Measurements from ENCODE around the gene IFIT3.

IFIT3 gene

GRCh38 chr10:89382757-89383156 is 55.0 kb downstream of the IFIT3 start:
- no peaks in the 10 kb centered on the region for H3K27me3 Mint-ChIP-seq
- H3K4me1 Mint-ChIP-seq: no peaks in the 10 kb centered on the region
- H3K9me3 Mint-ChIP-seq: no peaks in the 10 kb centered on the region
- no peak overlapping the region for H3K27ac Mint-ChIP-seq
- H3K4me3 Mint-ChIP-seq: no peak overlapping the region
- H3K36me3 Mint-ChIP-seq: no peaks in the 10 kb centered on the region

DNA sequence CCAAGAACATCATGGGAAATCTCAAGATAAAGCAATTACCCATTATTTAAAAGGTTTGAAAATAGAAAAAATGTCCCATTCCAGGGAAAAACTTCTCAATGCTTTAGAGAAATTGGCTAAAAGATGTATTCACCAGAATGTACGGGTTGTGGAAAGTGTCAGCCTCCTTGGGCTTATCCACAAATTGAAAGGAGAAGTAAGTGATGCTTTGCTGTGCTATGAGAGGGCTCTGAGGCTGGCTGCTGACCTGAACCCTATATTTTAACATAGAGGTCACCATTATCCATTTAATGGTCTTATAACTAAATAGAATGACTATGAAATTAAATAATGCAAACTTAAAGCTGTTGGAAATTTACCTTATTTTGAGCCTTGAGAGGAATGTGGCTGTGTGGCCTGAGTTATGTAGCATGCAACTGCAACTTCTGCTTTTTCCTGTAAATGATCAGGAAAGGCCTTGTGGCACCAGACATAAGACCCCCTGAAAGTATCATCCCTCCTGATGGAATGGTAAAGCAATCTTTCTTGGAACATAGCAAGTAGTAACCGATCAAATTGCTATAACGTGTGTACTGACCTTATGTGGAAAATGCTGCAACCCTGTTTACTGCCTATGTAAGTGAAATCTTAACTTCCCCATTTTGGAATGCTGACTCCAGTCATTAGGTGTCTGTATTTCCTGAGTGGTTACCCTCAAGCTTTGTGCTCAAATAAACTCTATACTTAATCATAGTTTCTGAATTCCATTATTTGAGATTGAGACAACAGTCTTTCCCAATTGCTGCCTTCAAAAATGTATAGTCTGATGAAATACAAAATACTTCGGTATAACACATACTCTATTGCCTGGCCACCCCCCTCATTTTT is 56.9 kb downstream of the IFIT3 start:
- no peaks in the 10 kb centered on the region for H3K27me3 Mint-ChIP-seq
- no peak overlapping the region for H3K27ac Mint-ChIP-seq
- no peaks in the 10 kb centered on the region for H3K36me3 Mint-ChIP-seq
- H3K4me3 Mint-ChIP-seq: no peak overlapping the region
- H3K9me3 Mint-ChIP-seq: no peaks in the 10 kb centered on the region
- no peaks in the 10 kb centered on the region for H3K4me1 Mint-ChIP-seq

GRCh38 chr10:89388806-89389205 is 61.0 kb downstream of the IFIT3 start:
- no peaks in the 10 kb centered on the region for H3K36me3 Mint-ChIP-seq
- peaks cover 21% of the 10 kb centered on the region for H3K4me1 Mint-ChIP-seq
- no peaks in the 10 kb centered on the region for H3K27me3 Mint-ChIP-seq
- no peaks in the 10 kb centered on the region for H3K9me3 Mint-ChIP-seq
- H3K4me3 Mint-ChIP-seq: no peak overlapping the region
- H3K27ac Mint-ChIP-seq: no peak overlapping the region

DNA sequence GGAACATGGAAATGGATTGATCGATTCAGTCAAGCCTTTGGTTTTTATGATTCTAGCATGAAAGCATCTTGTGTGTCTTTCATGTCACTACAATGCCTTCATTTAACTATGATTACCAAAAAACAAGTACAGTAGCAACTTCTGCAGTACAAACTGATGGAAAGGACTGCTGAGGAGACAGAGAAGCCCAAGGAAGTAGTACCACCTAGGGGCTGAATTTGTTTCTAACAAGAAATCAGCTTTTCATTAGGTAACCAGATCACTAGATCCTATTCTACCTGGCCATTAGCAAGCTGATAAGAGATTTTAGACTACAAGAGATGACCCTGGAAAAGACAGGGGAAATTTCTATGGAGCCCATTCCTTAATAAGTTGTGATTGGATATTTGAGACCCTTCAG is 61.5 kb downstream of the IFIT3 start:
- Mint-ChIP-seq H3K36me3 (no peaks in the 10 kb centered on the region), H3K4me3 (no peak overlapping the region), H3K27me3 (no peaks in the 10 kb centered on the region), H3K4me1 (peaks cover 25% of the 10 kb centered on the region), H3K9me3 (no peaks in the 10 kb centered on the region), H3K27ac (no peak overlapping the region)

All from activated naive CD4-positive, alpha-beta T cell treated with anti-CD3 and anti-CD28 coated beads, Interleukin-2, amount 50 U/mL, for 24 hours (primary cell).